ENCODE measurements around the gene PCGF5. TPM values are rescaled to one million over a fixed set of nuclear protein-coding genes. Genes with fewer than 3 reads are reported as not detected.
A peak's percentile ranks its signal among the peaks of the same experiment; 100 is the strongest.

PCGF5 gene
- total and polyA plus RNA-seq, 9 of the 15 experiments (the other 6 are each of a cell fraction or from before 2014, with no cell fraction given): 10.9 to 40.0 (median 20.3) TPM

GRCh38 chr10:91211675-91212074 lies 8.8 kb upstream of the PCGF5 start:
- Histone ChIP-seq H3K4me2 (ENCODE audit: insufficient read depth, low read length) (no peak overlapping the region), H2AFZ (ENCODE audit: low read depth, low read length) (no peak overlapping the region), H3K79me2 (ENCODE audit: control insufficient read depth, insufficient read depth, low read length) (peaks cover 28% of the 10 kb centered on the region), H3K9ac (ENCODE audit: insufficient read depth in 1 of 2, low read depth in 2 of 2, low read length in 2 of 2) (no peak overlapping the region), H4K20me1 (replicated peaks; ENCODE audit: control insufficient read depth, insufficient read depth, low read length) (0 out of 2 replicates have a peak, but pooled peaks cover 2% of the 10 kb centered on the region), H3K27me3 (ENCODE audit: control insufficient read depth in 2 of 2, insufficient read depth in 2 of 2, low read length in 2 of 2) (no peaks in the 10 kb centered on the region), H3K27ac (ENCODE audit: extremely low read depth, low read depth, low read length) (no peak overlapping the region), H3K4me3 (no peak overlapping the region), H3K9me1 (ENCODE audit: control insufficient read depth, insufficient read depth, low read length) (no peaks in the 10 kb centered on the region), H3K9me3 (replicated peaks; ENCODE audit: control insufficient read depth, insufficient read depth, low read depth, low read length) (no peaks in the 10 kb centered on the region), H3K36me3 (ENCODE audit: control insufficient read depth, insufficient read depth, low read length) (no peaks in the 10 kb centered on the region), H3K4me1 (replicated peaks in 1 of 2; ENCODE audit: control insufficient read depth in 2 of 2, insufficient read depth in 2 of 2, low read length in 2 of 2) (peaks cover 0 to 6% of the 10 kb centered on the region in 2 experiments; a peak in 2 of 5 replicates)
- ATAC-seq (peak; percentile 58), FAIRE-seq (no peak), DNase-seq (ENCODE audit: extremely low read depth in 1 of 4, low spot score in 3 of 4) (no peak)
- WGBS (ENCODE audit: insufficient coverage, low coverage, missing lambda C conversion rate): 18% methylated on average over 2 of the region's 2 CpGs
- intact Hi-C loops (cut with micrococcal nuclease): loop anchor here (5.0 kb wide), 1 partner anchor 36 kb away; no protein-coding TSS in a partner anchor
- no TSS peak for BruUV-seq (replicated peaks)
- in situ Hi-C loops (cut with MboI): no loop called here
- CTCF ChIA-PET (ENCODE audit: low intra/inter-chr PET ratio): no interaction called here
- POLR2A ChIA-PET: interaction anchor here (0.7 to 1.2 kb wide), 2 partner anchors 9 to 11 kb away, joined by 3 to 4 read pairs; partner anchors contain the start of gene PCGF5
- no peak for TF ChIP-seq HSF4 (CRISPR knock-in tag; IDR thresholded peaks at IDR 0.05; ENCODE audit: borderline replicate concordance)
- no peak for TF ChIP-seq ZNF699 (CRISPR knock-in tag; IDR thresholded peaks at IDR 0.05; ENCODE audit: insufficient replicate concordance)
- TF ChIP-seq, protein P1, sequence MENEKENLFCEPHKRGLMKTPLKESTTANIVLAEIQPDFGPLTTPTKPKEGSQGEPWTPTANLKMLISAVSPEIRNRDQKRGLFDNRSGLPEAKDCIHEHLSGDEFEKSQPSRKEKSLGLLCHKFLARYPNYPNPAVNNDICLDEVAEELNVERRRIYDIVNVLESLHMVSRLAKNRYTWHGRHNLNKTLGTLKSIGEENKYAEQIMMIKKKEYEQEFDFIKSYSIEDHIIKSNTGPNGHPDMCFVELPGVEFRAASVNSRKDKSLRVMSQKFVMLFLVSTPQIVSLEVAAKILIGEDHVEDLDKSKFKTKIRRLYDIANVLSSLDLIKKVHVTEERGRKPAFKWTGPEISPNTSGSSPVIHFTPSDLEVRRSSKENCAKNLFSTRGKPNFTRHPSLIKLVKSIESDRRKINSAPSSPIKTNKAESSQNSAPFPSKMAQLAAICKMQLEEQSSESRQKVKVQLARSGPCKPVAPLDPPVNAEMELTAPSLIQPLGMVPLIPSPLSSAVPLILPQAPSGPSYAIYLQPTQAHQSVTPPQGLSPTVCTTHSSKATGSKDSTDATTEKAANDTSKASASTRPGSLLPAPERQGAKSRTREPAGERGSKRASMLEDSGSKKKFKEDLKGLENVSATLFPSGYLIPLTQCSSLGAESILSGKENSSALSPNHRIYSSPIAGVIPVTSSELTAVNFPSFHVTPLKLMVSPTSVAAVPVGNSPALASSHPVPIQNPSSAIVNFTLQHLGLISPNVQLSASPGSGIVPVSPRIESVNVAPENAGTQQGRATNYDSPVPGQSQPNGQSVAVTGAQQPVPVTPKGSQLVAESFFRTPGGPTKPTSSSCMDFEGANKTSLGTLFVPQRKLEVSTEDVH (IDR thresholded peaks at IDR 0.05; ENCODE audit: low read depth, partially characterized antibody): no peak
- no peak for TF ChIP-seq TCF3 (CRISPR knock-in tag; IDR thresholded peaks at IDR 0.05)
- no peak for TF ChIP-seq CBX3 (IDR thresholded peaks at IDR 0.05; ENCODE audit: borderline replicate concordance in 1 of 2, low read length in 2 of 2)
- TF ChIP-seq PPARD (CRISPR knock-in tag; IDR thresholded peaks at IDR 0.05): no peak
- no peak for TF ChIP-seq CHD1 (IDR thresholded peaks at IDR 0.05; ENCODE audit: low read length)
- TF ChIP-seq ARID2 (IDR thresholded peaks at IDR 0.05): no peak
- no peak for TF ChIP-seq ZNF511 (CRISPR knock-in tag; IDR thresholded peaks at IDR 0.05)
- no peak for TF ChIP-seq C11orf30 (IDR thresholded peaks at IDR 0.05; ENCODE audit: low read depth)
- no peak for TF ChIP-seq ELK1 (CRISPR knock-in tag; IDR thresholded peaks at IDR 0.05)
- TF ChIP-seq, protein P2, sequence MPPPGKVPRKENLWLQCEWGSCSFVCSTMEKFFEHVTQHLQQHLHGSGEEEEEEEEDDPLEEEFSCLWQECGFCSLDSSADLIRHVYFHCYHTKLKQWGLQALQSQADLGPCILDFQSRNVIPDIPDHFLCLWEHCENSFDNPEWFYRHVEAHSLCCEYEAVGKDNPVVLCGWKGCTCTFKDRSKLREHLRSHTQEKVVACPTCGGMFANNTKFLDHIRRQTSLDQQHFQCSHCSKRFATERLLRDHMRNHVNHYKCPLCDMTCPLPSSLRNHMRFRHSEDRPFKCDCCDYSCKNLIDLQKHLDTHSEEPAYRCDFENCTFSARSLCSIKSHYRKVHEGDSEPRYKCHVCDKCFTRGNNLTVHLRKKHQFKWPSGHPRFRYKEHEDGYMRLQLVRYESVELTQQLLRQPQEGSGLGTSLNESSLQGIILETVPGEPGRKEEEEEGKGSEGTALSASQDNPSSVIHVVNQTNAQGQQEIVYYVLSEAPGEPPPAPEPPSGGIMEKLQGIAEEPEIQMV (tag; conservative IDR thresholded peaks at IDR 0.05; ENCODE audit: low read depth): no peak
- no peak for TF ChIP-seq PHF21A (IDR thresholded peaks at IDR 0.05; ENCODE audit: borderline replicate concordance, low read depth)
- no peak for TF ChIP-seq CHAMP1 (IDR thresholded peaks at IDR 0.05)
